K562 (cell line): ENCODE results near the gene DAPK2. TPM values are rescaled to one million over a fixed set of nuclear protein-coding genes. Genes with fewer than 3 reads are reported as not detected.

Experiments
- ATF1 ChIP-seq, 2 experiments: fragments of 450-650 bp in 1 of 2; IDR thresholded peaks; 2 replicates each; pipeline ENCODE4 v1.6.1; 2016; ENCODE audit warnings: missing compliant biosample characterization in 1 of 2, missing genetic modification characterization in 1 of 2
- ATF7 ChIP-seq: fragments of 450-650 bp; IDR thresholded peaks from 2 replicates; pipeline ENCODE4 v1.7.1; 2014; ENCODE audit warnings: mild to moderate bottlenecking, moderate library complexity
- CBFA2T2 ChIP-seq: fragments of 450-650 bp; conservative IDR thresholded peaks from 2 replicates; pipeline ENCODE4 v1.6.1; 2017; ENCODE audit warnings: mild to moderate bottlenecking
- CEBPG ChIP-seq, 3 experiments: fragments of 200-800 bp in 1 of 3; sonication (Bioruptor generic) in 1 of 3; sonication (generic) in 1 of 3; formaldehyde crosslinking in 1 of 3; IDR thresholded peaks in 2 of 3; conservative IDR thresholded peaks in 1 of 3; 2 replicates each; pipeline versions ENCODE4 v1.6.1 to v1.8.0; 2016 to 2022; ENCODE audit warnings: missing compliant biosample characterization in 2 of 3, missing genetic modification characterization in 2 of 3, mild to moderate bottlenecking in 1 of 3, missing genetic modification reagents in 1 of 3
- CREM ChIP-seq: IDR thresholded peaks from 2 replicates; pipeline ENCODE4 v1.6.1; 2014; ENCODE audit warnings: antibody characterized with exemption, low read depth
- EP400 ChIP-seq: fragments of 450-650 bp; IDR thresholded peaks from 2 replicates; pipeline ENCODE4 v1.6.1; 2017; ENCODE audit warnings: antibody characterized with exemption, mild to moderate bottlenecking, moderate library complexity
- FOXJ2 ChIP-seq: fragments of 200-800 bp; sonication (Bioruptor generic); IDR thresholded peaks from 2 replicates; pipeline ENCODE4 v1.6.1; 2016; ENCODE audit warnings: missing genetic modification characterization, missing compliant biosample characterization
- HNRNPUL1 ChIP-seq: fragments of 200-400 bp; formaldehyde crosslinking; IDR thresholded peaks from 2 replicates; pipeline ENCODE4 v1.6.1; 2017; ENCODE audit warnings: low read length
- MTA3 ChIP-seq: fragments of 450-650 bp; formaldehyde crosslinking; IDR thresholded peaks from 2 replicates; pipeline ENCODE4 v1.6.1; 2017; ENCODE audit warnings: mild to moderate bottlenecking, borderline replicate concordance
- NONO ChIP-seq, 2 experiments: fragments of 200-400 bp in 1 of 2; fragments of 450-650 bp in 1 of 2; formaldehyde crosslinking in 1 of 2; IDR thresholded peaks; 2 replicates each; pipeline ENCODE4 v1.6.1; 2017; ENCODE audit warnings: low read depth in 2 of 2, mild to moderate bottlenecking in 2 of 2, moderate library complexity in 2 of 2, low read length in 1 of 2
- NR2C1 ChIP-seq, 2 experiments: fragments of 450-650 bp; IDR thresholded peaks; 2 replicates each; pipeline ENCODE4 v1.6.1; 2017; ENCODE audit warnings: mild to moderate bottlenecking in 2 of 2, antibody characterized with exemption in 1 of 2, inconsistent platforms in 1 of 2, missing compliant biosample characterization in 1 of 2, missing genetic modification characterization in 1 of 2
- NR4A1 ChIP-seq, 2 experiments: fragments of 250-450 bp in 1 of 2; fragments of 450-650 bp in 1 of 2; sonication (Bioruptor Pico) in 1 of 2; IDR thresholded peaks; 2 replicates each; pipeline versions ENCODE4 v1.4.0 to v1.6.1; 2016 to 2020; ENCODE audit warnings: mild to moderate bottlenecking in 2 of 2, missing compliant biosample characterization in 1 of 2, missing genetic modification characterization in 1 of 2, moderate library complexity in 1 of 2
- PRPF4 ChIP-seq: fragments of 200-400 bp; formaldehyde crosslinking; IDR thresholded peaks from one replicate; pipeline ENCODE4 v1.6.1; 2017; ENCODE audit warnings: low read length, low read depth, mild to moderate bottlenecking; ENCODE audit not compliant: insufficient read depth, poor library complexity, severe bottlenecking
- RHOXF2B ChIP-seq: fragments of 250-450 bp; sonication (Bioruptor Pico); conservative IDR thresholded peaks from 2 replicates; pipeline ENCODE4 v1.5.1; 2021
- SMC3 ChIP-seq: conservative IDR thresholded peaks from 2 replicates; pipeline ENCODE4 v1.6.1; 2011; ENCODE audit warnings: low read depth, low read length, improper control_type of control experiment; ENCODE audit not compliant: insufficient read depth
- TAL1 ChIP-seq: fragments of 450-650 bp; IDR thresholded peaks from 2 replicates; pipeline ENCODE4 v1.6.1; 2016; ENCODE audit warnings: mild to moderate bottlenecking
- ZNF699 ChIP-seq: fragments of 250-450 bp; sonication (Bioruptor Pico); IDR thresholded peaks from 2 replicates; pipeline ENCODE4 v1.8.0; 2021; ENCODE audit warnings: mild to moderate bottlenecking, moderate library complexity; ENCODE audit not compliant: insufficient replicate concordance
- polyA plus RNA-seq, 8 experiments: library from polyadenylated mRNA; depleted of rRNA in 4 of 8; stranded (reverse) in 5 of 8; unstranded in 3 of 8; fragments of >200 nt; fragmentation: Nextera tagmentation in 2 of 8; fragmentation: Illumina TruSeq in 1 of 8; extraction: Ambion mirVana in 2 of 8; extraction: Trizol in 1 of 8; gene quantifications; 2 replicates each; pipeline versions ENCODE4 v1.2.1 to v1.2.3, GENCODE V29; 2011 to 2014; ENCODE audit warnings: inconsistent platforms in 1 of 8, missing spikeins in 1 of 8
- total RNA-seq, 7 experiments: library from RNA; depleted of rRNA in 6 of 7; stranded (reverse); fragments of >200 nt in 6 of 7; fragmentation: Illumina TruSeq in 2 of 7; extraction: Trizol in 2 of 7; gene quantifications; 2 replicates each; pipeline versions ENCODE4 v1.2.1 to v1.2.3, GENCODE V29; 2011 to 2021; ENCODE audit warnings: low replicate concordance in 1 of 7
- TF ChIP-seq, protein P1 (sequence below): fragments of 450-650 bp; IDR thresholded peaks from 2 replicates; pipeline ENCODE4 v1.6.1; 2017; ENCODE audit warnings: antibody characterized with exemption
- TF ChIP-seq, protein P2 (sequence below): fragments of 250-450 bp; sonication (Bioruptor Pico); IDR thresholded peaks from 2 replicates; pipeline ENCODE4 v1.8.0; 2022; ENCODE audit warnings: inconsistent platforms
- TF ChIP-seq, protein P3 (sequence below): fragments of 200-800 bp; sonication (Bioruptor generic); IDR thresholded peaks from 2 replicates; pipeline ENCODE4 v1.6.1; 2017; ENCODE audit warnings: missing genetic modification characterization, missing compliant biosample characterization
- TF ChIP-seq, protein P4 (sequence below), 2 experiments: fragments of 250-450 bp in 1 of 2; fragments of 450-650 bp in 1 of 2; sonication (Bioruptor Pico) in 1 of 2; IDR thresholded peaks; 2 replicates each; pipeline versions ENCODE4 v1.6.1 to v1.8.0; 2016 to 2021; ENCODE audit warnings: mild to moderate bottlenecking in 2 of 2, moderate library complexity in 2 of 2, missing compliant biosample characterization in 1 of 2, missing genetic modification characterization in 1 of 2

Gene DAPK2
- total and polyA plus RNA-seq, 9 of the 15 experiments (the other 6 are each of a cell fraction or from before 2014, with no cell fraction given) = 0.14 to 5.2 (median 2.2) TPM

DNA sequence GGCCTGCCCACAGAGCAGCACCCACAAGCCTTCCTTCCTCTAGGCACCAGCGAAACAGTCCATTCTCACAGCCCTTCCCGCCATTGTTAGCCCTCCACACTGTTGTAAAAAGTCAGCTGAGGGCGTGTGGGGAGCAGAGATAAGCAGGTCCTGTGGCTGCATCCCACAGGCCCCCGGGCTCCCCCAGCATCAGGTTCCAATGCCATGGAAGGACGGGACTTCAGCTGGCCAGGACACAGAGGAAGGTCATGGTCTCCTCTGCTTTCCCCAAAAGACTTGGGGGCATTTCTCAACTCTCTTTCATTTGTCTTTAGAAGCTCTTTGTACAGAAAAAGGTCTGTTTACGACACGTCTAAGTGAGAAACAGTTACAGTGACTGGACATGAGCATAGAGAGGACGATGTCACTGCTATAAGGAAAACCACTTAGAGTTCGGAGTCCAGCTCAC, 127.4 kb downstream of the DAPK2 start (continued):
- no peak for TF ChIP-seq NONO (IDR thresholded peaks at IDR 0.05; ENCODE audit: low read depth in 2 of 2, low read length in 1 of 2)
- no peak for TF ChIP-seq FOXJ2
- TF ChIP-seq PRPF4 = no peak
- TF ChIP-seq, protein P1, sequence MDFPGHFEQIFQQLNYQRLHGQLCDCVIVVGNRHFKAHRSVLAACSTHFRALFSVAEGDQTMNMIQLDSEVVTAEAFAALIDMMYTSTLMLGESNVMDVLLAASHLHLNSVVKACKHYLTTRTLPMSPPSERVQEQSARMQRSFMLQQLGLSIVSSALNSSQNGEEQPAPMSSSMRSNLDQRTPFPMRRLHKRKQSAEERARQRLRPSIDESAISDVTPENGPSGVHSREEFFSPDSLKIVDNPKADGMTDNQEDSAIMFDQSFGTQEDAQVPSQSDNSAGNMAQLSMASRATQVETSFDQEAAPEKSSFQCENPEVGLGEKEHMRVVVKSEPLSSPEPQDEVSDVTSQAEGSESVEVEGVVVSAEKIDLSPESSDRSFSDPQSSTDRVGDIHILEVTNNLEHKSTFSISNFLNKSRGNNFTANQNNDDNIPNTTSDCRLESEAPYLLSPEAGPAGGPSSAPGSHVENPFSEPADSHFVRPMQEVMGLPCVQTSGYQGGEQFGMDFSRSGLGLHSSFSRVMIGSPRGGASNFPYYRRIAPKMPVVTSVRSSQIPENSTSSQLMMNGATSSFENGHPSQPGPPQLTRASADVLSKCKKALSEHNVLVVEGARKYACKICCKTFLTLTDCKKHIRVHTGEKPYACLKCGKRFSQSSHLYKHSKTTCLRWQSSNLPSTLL = no peak
- peak; percentile 50; the same call in 1 of the 2 replicates for TF ChIP-seq CREM
- TF ChIP-seq, protein P2, sequence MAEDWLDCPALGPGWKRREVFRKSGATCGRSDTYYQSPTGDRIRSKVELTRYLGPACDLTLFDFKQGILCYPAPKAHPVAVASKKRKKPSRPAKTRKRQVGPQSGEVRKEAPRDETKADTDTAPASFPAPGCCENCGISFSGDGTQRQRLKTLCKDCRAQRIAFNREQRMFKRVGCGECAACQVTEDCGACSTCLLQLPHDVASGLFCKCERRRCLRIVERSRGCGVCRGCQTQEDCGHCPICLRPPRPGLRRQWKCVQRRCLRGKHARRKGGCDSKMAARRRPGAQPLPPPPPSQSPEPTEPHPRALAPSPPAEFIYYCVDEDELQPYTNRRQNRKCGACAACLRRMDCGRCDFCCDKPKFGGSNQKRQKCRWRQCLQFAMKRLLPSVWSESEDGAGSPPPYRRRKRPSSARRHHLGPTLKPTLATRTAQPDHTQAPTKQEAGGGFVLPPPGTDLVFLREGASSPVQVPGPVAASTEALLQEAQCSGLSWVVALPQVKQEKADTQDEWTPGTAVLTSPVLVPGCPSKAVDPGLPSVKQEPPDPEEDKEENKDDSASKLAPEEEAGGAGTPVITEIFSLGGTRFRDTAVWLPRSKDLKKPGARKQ (CRISPR knock-in tag) = no peak
- no peak for TF ChIP-seq RHOXF2B (CRISPR knock-in tag)
- TF ChIP-seq, protein P3, sequence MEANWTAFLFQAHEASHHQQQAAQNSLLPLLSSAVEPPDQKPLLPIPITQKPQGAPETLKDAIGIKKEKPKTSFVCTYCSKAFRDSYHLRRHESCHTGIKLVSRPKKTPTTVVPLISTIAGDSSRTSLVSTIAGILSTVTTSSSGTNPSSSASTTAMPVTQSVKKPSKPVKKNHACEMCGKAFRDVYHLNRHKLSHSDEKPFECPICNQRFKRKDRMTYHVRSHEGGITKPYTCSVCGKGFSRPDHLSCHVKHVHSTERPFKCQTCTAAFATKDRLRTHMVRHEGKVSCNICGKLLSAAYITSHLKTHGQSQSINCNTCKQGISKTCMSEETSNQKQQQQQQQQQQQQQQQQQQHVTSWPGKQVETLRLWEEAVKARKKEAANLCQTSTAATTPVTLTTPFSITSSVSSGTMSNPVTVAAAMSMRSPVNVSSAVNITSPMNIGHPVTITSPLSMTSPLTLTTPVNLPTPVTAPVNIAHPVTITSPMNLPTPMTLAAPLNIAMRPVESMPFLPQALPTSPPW (CRISPR knock-in tag) = peak; percentile 75
- TF ChIP-seq, protein P4, sequence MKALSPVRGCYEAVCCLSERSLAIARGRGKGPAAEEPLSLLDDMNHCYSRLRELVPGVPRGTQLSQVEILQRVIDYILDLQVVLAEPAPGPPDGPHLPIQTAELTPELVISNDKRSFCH (CRISPR knock-in tag; IDR thresholded peaks at IDR 0.05) = no peak
- TF ChIP-seq, protein P4 (tag; IDR thresholded peaks at IDR 0.05) = peak; percentile 67; the same call in 1 of the 2 replicates
- TF ChIP-seq NR2C1 (IDR thresholded peaks at IDR 0.05) = no peak
- TF ChIP-seq NR2C1 (tag; IDR thresholded peaks at IDR 0.05) = peak; percentile 37; the same call in 1 of the 2 replicates
- peak; percentile 62; the same call in 1 of the 2 replicates for TF ChIP-seq ATF7
- TF ChIP-seq ZNF699 = no peak
- TF ChIP-seq ATF1 (CRISPR knock-in tag; IDR thresholded peaks at IDR 0.05) = no peak
- TF ChIP-seq ATF1 (tag; IDR thresholded peaks at IDR 0.05) = peak; percentile 43; the same call in 1 of the 2 replicates
- no peak for TF ChIP-seq CEBPG (CRISPR knock-in tag; IDR thresholded peaks at IDR 0.05)
- no peak for TF ChIP-seq CEBPG (tag; conservative IDR thresholded peaks at IDR 0.05 in 1 of 2, IDR thresholded peaks at IDR 0.05 in 1 of 2)
- peak; percentile 70 for TF ChIP-seq CBFA2T2
- TF ChIP-seq TAL1 = peak; percentile 76
- TF ChIP-seq EP400 = peak; percentile 48; the same call in 1 of the 2 replicates
- TF ChIP-seq HNRNPUL1 = no peak
- TF ChIP-seq NR4A1 (CRISPR knock-in tag; IDR thresholded peaks at IDR 0.05) = no peak
- peak; percentile 82 for TF ChIP-seq NR4A1 (tag; IDR thresholded peaks at IDR 0.05)
- TF ChIP-seq MTA3 = peak; percentile 68; the same call in 1 of the 2 replicates
- 0 out of 2 replicates have a peak, but pooled peaks have one; percentile 5 for TF ChIP-seq SMC3
